ENCODE results near the gene ADRA2B.

Gene ADRA2B

GRCh38 chr2:96137321-96138178, 21.2 kb upstream of the ADRA2B start:
- no peak for DNase-seq (ENCODE audit: low read depth in 2 of 2)

DNA sequence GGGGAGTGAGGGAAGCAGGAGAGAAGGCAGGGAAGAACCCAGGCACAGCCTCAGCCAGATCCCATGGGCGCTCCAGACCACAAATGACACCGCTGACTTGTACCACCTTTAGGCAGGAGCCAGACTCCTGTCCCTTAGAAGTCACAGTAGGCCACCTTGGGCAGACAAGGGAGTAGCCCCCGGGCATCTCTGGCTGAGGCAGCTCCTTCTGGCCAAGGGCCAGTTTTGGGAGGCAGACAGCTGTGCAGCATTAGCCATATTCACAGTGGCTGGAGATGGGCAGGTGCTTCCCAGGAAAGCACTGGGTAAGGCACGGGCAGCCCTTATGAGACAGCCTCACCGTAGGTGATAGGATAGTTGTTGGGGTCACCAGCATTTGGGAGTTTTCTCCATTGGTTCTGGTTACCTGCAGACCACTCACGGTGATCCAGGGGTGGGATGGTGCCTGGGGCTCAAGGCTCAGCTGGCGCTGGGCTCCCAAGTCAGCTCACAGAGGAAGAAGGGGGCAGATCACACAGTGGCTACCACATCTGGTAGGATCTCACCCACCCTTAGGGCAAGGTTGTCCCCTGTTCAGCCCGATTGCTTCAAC, 19.9 kb upstream of the ADRA2B start:
- no peak for DNase-seq (ENCODE audit: low read depth in 2 of 2)

DNA sequence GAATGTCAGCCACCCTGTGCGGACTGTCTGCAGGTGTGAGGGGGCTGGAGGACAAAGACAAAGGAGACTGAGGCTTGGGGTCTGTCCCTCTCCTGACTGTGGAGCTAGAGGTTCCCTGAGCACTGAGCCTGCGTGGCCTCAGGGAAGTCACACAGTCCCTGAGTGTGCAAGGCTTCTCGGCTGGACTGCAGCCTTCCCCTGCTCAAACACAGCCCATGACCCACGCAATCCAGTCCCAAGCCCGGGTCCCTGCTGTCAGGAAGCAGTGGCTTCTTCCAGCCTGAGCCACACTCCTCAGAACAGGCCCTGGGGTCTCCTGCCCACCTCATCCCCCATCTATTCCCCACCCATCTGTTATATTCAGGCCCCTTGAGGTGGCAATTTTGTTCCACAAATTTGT, 19.2 kb upstream of the ADRA2B start:
- no peak for DNase-seq (ENCODE audit: low read depth in 2 of 2)

- no peak for DNase-seq (ENCODE audit: low read depth in 2 of 2)
These were observed 18.8 kb upstream of the ADRA2B start for GRCh38 chr2:96135171-96135570.

DNA sequence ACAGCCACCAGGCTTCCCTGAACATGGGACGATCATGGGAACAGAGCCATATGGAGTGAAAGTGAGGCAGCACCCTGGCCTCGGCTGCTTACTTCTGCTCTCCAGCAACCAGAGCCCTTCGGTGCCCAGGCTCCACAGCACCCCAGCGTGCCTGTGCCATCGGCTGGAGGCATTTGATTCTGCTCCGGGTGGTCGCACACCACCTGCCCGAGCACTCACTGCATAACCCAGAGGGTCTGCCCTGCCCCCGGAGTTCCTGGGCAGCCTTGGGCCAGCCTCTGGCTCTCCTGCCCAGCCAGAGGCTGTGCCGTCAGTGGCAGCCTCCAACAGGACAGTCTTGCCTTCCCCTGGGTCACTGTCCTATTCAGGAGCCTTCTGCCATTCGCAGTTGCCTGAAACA, 18.1 kb upstream of the ADRA2B start:
- DNase-seq (ENCODE audit: low read depth in 2 of 2), result no peak

DNA sequence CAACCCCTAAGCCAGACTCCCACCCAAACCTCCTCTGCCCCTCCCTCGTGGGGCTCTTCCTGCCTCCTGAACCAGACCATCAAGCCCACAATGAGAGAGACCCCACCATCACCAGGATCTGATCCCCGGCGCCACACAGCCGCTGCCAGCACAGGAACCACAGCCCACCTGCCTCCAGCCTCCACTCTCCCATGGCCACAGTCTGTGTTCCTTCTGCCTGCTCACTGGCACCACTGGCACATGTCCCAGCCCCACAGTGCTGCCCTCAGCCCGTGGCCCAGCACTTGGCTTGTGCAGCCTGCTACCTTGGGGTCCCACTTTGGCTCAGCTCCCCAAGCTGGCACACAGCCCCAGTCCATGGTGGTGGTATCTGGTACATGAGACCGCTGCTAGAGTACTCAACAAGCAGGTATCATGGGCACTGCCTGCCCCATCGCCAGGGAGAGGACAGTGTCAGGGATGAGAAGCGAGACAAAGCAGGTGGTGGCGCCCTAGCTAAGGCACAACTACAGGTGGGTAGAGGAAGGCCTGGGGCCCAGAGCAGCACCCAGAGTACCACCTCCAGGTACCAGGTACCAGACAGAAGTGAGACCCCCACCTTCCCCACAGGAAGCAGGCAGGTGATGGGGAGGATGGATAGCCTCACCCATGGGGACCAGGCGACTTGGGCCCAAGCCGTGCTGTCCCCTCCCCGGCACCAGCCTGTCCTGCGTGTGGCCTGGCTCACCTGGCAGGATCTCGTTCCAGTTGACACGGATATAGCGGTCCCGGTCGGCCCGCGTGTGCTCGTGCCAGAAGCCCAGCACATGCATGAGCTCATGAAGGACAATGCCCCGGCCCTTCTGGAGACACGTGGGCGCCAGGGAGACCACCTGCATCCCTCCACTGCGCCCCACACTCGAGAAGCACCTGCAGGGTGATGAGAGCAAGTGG, 15.7 kb upstream of the ADRA2B start:
- no peak for DNase-seq (ENCODE audit: low read depth in 2 of 2)

DNA sequence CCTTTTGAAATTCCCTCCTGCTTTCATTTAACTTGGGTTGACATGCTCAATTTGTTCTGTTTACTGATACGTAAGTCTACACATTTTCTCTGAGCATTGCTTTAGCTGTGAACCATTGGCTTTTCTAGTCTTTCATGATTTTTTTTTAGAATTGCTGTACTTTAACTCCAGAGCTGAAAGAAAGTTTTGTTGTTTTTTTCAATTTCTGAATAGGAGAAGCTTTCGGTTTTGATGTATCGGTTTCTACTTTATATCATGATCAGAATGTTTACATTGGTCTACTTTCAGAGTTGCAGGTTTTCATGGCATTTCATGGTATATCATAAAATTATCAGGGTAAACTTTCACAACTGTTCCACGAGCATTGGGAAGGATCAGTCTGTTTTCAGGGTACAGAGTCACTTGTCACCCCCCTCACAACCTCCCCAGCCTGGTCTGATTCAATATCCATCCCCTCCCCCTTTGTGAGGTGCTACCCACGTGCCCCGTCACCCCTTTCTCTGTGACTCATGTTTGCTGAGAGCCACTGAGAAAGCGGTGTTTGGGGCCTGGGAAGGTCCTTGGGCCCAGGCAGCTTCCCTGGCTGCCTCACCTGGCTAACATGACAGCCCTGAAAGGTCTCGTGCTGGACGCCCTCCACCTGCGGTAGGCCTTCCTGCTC, 14.9 kb upstream of the ADRA2B start:
- DNase-seq (ENCODE audit: low read depth in 2 of 2), result no peak

- no peak for DNase-seq (ENCODE audit: low read depth in 2 of 2)
These were observed 14.1 kb upstream of the ADRA2B start for GRCh38 chr2:96130483-96130882.

GRCh38 chr2:96129528-96130120, 13.3 kb upstream of the ADRA2B start:
- DNase-seq (ENCODE audit: low read depth in 2 of 2), result no peak

GRCh38 chr2:96128456-96128855, 12.1 kb upstream of the ADRA2B start:
- DNase-seq (ENCODE audit: low read depth in 2 of 2), result no peak

DNA sequence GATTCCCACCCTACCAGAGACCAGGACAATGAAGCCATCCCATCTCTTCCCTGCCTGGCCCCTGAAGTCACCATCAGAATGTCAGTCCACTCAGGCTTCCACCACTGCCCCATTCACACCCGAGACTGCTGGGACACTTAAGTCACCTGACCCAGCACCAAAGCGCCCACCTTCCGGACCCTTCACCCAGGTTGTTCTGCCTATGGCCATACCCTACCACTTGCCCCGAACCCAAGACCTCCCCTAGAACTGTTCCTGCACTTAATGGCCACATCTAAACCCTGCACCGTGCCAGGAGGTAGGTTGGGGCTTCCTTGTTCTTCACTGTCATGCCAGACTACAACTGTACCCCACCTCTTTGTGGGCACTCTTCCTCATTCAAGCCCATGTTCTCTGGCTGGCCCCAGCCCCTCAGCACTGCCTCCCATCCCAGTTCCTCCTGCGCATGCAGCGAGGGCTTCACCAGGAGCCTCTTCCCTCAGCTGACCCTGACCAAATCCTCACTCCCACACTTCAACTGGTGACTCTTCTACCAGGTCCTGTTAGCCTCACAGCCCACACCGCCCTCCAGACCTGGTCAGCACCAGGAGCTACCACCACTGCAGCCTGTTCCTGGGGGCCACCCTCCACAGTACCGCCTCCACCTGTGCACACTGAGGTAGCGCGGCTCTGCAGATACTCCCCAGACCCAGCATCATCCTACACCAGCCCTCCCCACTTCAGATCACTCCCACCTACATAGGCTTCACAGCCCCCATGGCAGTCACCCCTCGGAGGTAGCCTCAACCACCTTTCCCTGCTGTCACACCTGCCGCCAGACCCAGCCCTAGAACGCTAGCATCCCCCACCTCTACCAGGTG, 8.3 kb upstream of the ADRA2B start:
- no peak for DNase-seq (ENCODE audit: low read depth in 2 of 2)

DNA sequence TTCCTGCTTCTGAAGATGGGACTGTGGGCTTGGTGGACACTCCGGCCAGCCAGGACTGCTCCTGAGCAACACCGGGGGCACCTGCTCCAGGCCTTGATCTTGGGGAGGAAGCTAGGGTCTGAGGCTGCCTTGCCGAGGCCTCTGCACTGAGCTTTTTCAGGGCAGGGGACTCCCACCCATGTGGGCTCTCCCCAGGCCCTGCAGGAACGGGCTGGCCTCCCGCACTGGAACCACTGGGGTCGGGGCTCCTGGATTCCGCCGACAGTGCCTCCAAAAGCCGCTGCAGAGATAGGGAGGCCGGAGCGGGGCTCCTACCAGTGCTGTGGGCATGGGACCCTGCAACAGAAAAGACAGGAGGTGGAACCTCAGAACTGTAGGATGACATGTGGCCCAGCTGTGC, 7.6 kb upstream of the ADRA2B start:
- no peak for DNase-seq (ENCODE audit: low read depth in 2 of 2)

DNA sequence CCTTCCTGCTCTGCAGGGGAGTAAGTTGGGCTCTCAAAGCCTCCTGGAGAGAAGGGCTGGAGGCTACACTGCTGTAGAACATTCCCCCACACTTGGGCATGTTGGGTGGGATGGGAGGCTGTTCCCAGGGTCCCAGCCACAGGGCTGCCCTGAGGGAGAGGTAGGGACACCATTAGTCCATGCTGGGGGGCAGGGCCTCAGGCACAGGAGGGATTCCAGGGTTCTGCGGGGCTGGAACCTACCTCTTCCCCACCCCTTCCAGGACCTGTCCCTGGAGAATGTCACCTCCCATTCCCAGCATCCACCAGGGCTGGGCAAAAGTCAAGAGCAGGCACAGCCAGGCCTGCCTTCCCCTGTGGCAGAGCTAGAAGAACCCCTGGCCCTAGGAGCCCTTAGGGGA, 6.9 kb upstream of the ADRA2B start:
- DNase-seq (ENCODE audit: low read depth in 2 of 2), result no peak

DNA sequence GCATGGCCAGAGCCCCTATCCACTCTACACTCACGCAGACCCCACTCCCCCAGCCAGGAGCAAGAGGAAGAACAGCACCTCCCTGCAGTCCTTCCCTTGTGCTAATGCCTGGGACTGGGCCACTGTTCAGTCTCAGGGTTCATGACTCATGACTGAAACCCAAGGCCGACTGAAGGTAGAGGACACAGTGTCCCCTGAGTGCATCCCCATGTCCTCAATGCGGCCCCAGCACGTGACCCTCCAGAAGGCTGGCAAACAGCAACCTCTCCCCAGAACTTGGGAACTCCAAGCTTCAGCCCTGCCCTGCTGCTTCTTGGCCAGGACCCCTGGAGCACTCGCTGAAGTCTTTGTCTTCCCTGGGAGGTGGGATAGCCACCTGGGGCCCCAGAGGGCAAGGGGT, 6.0 kb upstream of the ADRA2B start:
- DNase-seq (ENCODE audit: low read depth in 2 of 2), result no peak

DNA sequence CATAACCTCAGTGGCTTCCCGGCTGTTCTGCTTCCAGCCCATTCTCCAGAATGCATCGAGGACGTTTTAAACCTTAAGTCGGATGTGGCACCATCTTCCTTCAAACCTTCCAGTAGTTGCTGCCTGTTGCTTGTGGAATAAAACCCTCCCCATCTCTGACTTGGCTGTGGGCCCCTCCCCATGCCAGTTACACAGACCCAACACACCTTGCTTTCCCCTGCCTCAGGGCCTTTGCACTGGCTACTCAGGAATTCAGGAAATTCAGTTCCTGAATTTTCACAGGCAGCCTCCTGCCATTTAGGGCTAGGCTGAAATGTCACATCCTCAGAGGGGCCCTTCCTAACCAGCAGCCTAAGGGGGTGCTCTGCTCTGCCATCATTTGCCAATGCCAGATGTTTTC, 5.0 kb upstream of the ADRA2B start:
- DNase-seq (ENCODE audit: low read depth in 2 of 2), result no peak

DNA sequence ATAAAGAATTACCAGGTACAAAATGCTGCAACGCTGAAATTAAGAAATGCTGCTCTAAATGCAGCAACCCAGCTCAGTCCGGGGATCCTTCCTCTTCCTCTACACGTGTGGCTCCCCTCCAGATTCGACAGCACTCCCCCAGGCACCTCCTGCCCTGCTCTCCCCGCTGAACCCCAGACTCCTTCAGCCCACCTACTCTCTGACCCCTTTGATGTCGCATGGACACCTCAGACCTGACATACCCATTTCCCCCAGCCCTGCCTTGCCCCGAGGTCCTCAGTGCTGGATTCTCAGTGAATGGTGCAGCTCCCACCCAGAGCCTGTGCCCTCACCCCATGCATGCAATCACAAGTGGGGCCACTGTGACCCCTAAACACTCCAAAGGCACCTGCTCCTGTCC, 4.6 kb upstream of the ADRA2B start:
- DNase-seq (ENCODE audit: low read depth in 2 of 2), result no peak

GRCh38 chr2:96120091-96120720, 3.8 kb upstream of the ADRA2B start:
- no peak for DNase-seq (ENCODE audit: low read depth in 2 of 2)

DNA sequence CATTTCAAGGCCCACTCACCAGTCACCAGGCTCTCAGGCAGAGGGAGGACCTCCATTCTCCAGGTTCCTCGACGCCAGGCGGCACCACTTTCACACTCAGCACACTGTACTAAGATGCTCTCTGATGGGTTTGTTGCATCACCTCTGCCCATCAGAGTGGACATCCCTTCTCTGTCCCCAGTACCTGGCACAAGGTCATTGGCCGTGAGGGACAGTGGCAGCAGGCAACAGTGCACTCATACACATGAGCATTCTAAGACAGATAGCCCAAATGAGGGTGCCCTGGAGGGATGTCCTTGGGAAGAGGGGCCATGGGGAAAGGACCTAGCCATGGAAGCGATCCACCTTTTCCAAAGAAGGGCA, 3.0 kb upstream of the ADRA2B start:
- DNase-seq (ENCODE audit: low read depth in 2 of 2), result no peak

GRCh38 chr2:96118698-96119388, 2.5 kb upstream of the ADRA2B start:
- DNase-seq (ENCODE audit: low read depth in 2 of 2), result no peak

Data from stimulated activated CD4-positive, alpha-beta T cell treated with anti-CD3 and anti-CD28 coated beads, Interleukin-1b, Interleukin-23, amount 100 ng/mL, for 1 hour (primary cell).